Medulla oblongata (tissue), 1 donor: ENCODE data around the gene DOLK.

Experiments
- DNase-seq: peaks from one replicate; pipeline ENCODE4 v3.0.0-alpha.2; 2015; ENCODE audit errors: extremely low spot score

The DOLK gene

DNA sequence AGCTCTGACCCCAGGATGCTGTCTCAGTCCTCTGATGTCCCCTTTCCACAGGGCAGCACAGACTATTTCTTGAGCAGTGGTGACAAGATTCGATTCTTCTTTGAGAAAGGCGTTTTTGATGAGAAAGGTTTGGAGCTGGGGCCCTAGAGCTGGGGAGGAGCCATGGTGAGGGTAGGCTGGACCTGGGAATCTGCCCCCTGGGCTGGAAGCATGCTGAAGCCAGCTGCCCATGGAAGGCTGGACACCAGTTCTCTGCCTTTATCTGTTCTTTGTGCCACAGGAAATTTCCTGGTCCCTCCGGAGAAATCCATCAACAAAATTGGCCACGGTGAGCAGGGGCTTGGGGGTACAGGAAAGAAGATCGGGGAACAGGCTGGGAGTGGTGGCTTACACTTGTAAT, 13.7 kb downstream of the DOLK start:
- DNase-seq, result no peak

DNA sequence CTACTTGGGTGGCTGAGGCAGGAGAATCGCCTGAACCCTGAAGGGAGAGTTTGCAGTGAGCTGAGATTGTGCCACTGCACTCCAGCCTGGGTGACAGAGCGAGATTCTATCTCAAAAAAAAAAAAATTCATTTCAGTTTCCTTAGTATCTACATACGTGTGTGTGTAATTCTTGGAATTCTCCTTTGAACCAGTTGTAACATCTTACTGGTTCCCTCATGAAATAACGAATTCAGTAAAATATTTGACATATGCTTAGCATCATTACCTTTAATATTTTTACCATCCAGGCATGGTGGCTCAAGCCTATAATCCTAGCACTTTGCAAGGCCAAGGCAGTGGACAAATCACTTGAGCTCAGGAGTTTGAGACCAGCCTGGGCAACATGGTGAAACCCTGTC, 17.8 kb downstream of the DOLK start:
- no peak for DNase-seq

GRCh38 chr9:128928624-128929023, 18.8 kb downstream of the DOLK start:
- DNase-seq, result no peak

GRCh38 chr9:128927731-128928411, 19.5 kb downstream of the DOLK start:
- peak; percentile 45 for DNase-seq

GRCh38 chr9:128923493-128923883, 23.9 kb downstream of the DOLK start:
- DNase-seq, result no peak

DNA sequence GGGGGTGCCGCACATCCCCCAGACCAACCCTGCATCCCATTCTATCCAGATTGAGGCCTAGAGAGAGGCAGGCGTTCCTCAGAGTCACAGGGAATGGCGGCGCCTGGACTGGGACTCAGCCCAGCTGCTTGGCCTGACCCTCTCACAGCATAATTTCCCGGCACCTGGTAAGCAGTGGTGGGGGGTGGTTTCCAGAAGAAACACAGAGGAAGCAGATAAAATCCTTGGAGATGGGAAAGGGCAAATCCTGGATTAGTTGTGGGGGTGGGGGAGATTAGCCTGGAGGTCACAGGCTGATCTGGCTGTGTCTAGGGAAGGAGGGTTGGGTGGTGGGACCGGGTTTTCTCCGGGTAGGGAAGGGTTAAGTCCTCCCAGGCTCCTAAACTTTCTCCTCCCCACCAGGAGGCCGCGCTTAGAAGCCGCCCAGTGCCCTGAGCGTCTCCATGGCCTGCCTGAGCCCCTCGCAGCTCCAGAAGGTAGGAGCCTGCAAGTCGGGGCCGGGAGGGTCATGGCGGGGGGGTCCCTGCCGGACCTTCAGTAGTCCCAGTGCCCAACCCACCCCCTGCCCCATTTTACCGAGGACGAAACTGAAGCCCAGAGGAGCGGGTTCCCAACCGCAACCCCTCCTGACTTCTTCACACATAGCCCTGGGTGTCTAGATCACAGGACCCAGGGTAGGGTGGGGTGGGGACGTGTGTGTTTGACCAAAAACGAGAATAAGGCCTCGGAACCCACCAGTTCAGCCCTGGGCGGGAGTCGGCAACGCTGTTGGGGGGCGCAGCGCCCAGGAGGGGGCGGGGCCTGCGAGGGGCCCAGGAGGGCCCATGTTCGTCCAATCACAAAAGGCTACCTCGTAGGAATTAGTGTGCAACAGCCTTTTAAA, 25.3 kb downstream of the DOLK start:
- no peak for DNase-seq

DNA sequence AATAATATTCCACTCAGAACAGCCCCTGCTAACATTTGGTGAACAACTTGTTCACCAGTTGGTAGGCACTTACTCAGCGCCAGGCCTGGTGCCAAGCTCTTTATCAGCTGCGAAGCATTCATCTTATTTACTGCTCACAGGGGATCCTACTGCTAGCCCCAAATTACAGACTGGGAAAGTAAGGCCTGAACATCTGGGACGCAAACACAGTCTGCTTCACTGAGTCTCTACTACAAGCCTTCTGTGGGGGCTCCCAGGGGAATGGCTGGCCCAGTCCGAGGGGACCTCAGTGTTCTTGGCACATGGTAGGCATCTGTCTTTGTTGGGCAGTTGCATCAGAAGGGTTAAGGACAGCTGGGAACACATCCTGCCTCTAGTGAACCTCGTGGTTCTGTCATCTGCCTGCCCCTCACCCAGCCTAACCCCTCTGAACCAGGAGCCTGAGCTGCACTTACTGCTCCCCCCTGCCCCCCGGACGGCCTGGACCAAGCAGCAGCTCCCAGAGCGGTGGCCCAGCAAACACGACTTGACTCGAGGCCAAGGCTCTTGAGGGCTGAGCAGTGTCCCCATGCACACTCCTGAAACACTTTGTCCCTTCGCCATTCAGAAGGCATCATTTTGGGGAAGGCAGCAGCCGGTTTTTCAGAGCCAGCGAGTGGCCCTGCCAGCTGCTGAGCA, 26.9 kb downstream of the DOLK start, which contains the start of gene PHYHD1:
PHYHD1 (plus strand) TSS at position 602 of the 678 bp plus-strand sequence. CDS start 1,342 bp downstream, outside the sequence.
- peak; percentile 90 for DNase-seq

DNA sequence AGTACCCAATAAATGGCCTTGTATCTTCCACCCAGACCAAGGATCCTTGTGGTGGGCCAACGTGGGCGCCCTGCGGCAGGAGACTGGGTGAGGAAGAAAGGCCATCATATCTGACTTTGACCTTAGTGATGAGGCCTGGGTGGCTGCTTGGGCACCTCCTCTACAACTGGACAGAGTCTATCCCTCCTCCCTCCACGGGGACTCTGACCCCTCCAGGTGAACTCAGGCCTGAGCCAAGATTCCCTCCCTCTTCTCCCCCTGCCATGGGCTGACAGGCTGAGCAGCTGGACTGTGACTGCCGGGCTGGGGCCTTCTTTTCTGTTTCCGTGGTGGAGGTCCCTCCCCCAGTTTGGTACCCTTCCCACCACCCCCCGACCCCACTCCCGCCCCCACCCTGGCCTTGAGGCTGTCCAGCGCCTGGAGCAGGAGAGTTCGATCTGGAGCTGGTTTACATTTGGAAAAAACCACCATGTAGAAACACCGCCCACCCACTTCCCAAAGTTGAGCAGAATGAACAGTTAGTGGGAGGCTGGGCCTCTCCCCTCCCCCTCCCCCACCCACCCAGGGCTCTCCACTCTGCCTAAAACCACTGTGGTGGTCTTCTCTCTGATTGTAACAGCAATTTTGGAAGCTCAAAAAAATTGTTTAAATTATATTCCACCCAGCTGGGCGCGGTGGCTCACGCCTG, 27.9 kb downstream of the DOLK start:
- no peak for DNase-seq

GRCh38 chr9:128918921-128919320, 28.5 kb downstream of the DOLK start:
- no peak for DNase-seq

- peak; percentile 84 for DNase-seq
Observed at GRCh38 chr9:128917151-128917849, 30.1 kb downstream of the DOLK start.

GRCh38 chr9:128916745-128917144, 30.7 kb downstream of the DOLK start:
- no peak for DNase-seq

- DNase-seq, result no peak
Observed at GRCh38 chr9:128916204-128916603, 31.2 kb downstream of the DOLK start.

DNA sequence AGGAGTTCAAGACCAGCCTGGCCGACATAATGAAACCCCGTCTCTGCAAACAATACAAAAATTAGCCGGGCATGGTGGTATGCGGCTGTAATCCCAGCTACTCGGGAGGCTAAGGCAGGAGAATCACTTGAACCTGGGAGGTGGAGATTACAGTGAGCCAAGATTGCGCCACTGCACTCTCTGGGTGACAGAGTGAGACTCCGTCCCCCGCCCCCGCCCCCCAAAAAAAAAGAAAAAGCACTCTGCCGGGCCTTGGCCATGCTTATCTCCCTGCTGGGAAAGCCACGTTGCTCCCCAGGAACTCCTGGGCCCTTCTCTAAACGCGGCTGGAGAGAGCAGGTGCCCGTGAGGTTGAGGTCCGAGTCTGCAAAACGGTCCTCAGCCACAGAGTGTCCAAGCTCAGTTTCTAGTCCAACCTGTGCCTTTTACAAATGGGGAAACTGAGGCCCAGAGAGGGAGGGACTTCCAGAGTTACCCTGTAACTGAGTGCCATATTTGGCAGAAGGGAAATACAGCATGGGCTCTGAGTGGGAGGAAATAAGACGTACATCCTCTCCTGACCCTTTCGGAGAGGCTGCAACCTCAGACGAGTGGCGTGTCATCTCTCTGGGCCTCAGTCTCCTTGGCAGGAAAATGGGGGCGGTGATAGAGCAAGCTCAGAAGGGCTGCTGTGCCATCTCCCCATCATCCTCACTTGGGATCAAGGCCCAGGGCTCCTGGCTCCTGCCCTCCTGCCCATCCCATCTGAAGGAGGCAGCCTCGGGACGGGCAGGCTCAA, 33.2 kb downstream of the DOLK start:
- no peak for DNase-seq

- no peak for DNase-seq
Observed at GRCh38 chr9:128913048-128913900, 34.1 kb downstream of the DOLK start.

DNA sequence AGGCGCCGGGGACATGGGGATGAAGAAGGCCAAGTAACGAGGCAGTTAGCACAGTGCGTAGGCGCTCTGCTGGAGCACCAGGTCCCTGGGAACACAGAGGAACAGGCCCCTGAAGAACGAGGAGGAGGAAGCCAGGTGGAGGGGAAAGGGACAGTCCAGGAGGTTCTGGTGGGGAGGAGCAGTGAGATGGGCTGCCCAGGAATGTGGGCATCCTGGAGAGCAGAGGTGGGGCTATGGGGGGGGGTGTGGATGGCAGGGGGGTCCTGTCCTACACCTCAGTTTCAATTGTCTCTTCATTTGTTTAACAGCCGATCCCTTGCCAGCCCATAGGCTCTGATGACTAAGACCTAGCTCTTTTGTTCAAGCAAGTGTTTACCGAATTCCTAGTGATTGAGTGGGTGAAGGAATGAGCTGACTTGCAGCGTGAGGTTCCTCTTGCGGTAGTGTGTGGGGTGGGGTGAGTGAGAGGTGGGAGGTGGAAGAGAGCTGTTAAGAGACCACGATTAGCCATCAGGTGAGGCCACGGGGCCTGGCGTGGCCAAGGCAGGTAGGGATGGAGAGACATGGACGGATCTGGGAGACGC, 35.0 kb downstream of the DOLK start:
- DNase-seq, result no peak

- DNase-seq, result no peak
Observed at GRCh38 chr9:128911529-128912035, 35.8 kb downstream of the DOLK start.

GRCh38 chr9:128910906-128911305, 36.5 kb downstream of the DOLK start:
- no peak for DNase-seq

DNA sequence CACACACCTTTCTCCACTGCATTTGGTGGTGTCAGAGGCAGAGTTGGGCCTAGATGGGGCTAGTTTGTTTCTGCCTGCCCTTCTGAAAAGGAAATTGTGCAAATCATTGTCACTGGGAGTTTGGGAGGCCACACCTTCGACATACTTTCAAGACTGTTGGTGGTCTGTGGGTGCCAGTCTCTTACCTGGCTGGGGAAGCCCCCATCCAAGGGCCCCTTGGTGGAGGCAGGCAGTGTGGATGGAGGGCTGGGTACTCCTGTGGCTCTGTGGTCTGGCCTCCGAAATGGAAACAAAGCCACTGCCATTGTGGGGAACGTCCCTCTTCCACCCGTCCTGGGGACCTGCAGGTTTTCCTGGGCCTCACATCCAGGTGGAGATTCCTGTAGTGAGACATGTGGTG, 37.5 kb downstream of the DOLK start:
- DNase-seq, result no peak

GRCh38 chr9:128908372-128908771, 39.0 kb downstream of the DOLK start:
- no peak for DNase-seq
